Ovary (tissue), 3 donors: Measurements from ENCODE around the gene TMPRSS7.

Source experiments
- EP300 ChIP-seq: sonication (generic); formaldehyde crosslinking; IDR thresholded peaks from one replicate; pipeline ENCODE4 v1.6.1; 2017; ENCODE audit warnings: antibody characterized with exemption
- POLR2A ChIP-seq: fragments of 450-650 bp; IDR thresholded peaks from one replicate; pipeline ENCODE4 v1.6.1; 2017; ENCODE audit warnings: antibody characterized with exemption, mild to moderate bottlenecking, moderate library complexity
- TF ChIP-seq, protein P1 (sequence below), 3 donors: fragments of 450-650 bp in 2 of 3; fragments of 200-600 bp in 1 of 3; IDR thresholded peaks; one replicate each; pipeline versions ENCODE4 v1.5.1 to v1.8.0; 2016 to 2022; ENCODE audit warnings: antibody characterized with exemption in 3 of 3, mild to moderate bottlenecking in 1 of 3
- donor health status: DM: no; HTN: no; CAD: no.

DNA sequence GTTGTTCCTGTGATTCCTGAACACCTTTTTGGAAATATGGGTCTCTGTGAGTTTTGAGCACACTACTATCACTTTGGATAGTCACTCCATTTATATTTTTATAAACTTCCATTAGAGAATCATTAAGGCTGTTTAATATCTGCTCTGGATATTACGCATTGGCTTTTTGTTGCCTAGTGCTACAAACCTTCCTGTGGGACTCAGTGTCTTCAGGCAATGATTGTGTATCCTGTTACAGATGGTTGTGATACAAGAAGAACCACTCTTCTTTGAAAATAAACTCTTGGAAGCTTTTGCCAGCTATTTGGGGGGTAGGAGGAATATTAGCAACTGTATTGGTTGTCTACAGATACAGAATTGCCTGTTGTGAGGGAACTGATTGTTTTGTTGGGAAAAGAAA is 82.9 kb downstream of the TMPRSS7 start:
- TF ChIP-seq, protein P1, sequence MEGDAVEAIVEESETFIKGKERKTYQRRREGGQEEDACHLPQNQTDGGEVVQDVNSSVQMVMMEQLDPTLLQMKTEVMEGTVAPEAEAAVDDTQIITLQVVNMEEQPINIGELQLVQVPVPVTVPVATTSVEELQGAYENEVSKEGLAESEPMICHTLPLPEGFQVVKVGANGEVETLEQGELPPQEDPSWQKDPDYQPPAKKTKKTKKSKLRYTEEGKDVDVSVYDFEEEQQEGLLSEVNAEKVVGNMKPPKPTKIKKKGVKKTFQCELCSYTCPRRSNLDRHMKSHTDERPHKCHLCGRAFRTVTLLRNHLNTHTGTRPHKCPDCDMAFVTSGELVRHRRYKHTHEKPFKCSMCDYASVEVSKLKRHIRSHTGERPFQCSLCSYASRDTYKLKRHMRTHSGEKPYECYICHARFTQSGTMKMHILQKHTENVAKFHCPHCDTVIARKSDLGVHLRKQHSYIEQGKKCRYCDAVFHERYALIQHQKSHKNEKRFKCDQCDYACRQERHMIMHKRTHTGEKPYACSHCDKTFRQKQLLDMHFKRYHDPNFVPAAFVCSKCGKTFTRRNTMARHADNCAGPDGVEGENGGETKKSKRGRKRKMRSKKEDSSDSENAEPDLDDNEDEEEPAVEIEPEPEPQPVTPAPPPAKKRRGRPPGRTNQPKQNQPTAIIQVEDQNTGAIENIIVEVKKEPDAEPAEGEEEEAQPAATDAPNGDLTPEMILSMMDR (IDR thresholded peaks at IDR 0.05): no peak
- TF ChIP-seq POLR2A: no peak
- no peak for TF ChIP-seq EP300
